Muscle layer of duodenum (tissue), 2 donors: ENCODE results near the gene SNX1.

Source experiments
- H3K27ac ChIP-seq: one replicate; pipeline ENCODE4 v1.7.0; 2013; ENCODE audit warnings: mild to moderate bottlenecking, low read length
- H3K27me3 ChIP-seq: one replicate; pipeline ENCODE4 v1.7.0; 2013; ENCODE audit warnings: low read depth, mild to moderate bottlenecking, control low read depth, low read length
- H3K36me3 ChIP-seq, 2 donors: one replicate each; pipeline ENCODE4 v1.7.0; 2013; ENCODE audit warnings: low read length in 2 of 2, control low read depth in 1 of 2, mild to moderate bottlenecking in 1 of 2; ENCODE audit not compliant: insufficient read depth in 2 of 2, control insufficient read depth in 1 of 2
- H3K4me1 ChIP-seq, 2 donors: one replicate each; pipeline ENCODE4 v1.7.0; 2013; ENCODE audit warnings: low read length in 2 of 2, mild to moderate bottlenecking in 2 of 2, control low read depth in 1 of 2, moderate library complexity in 1 of 2; ENCODE audit not compliant: insufficient read depth in 2 of 2, control insufficient read depth in 1 of 2
- H3K4me3 ChIP-seq, 2 donors: one replicate each; pipeline ENCODE4 v1.7.0; 2013; ENCODE audit warnings: low read length in 2 of 2, low read depth in 1 of 2, mild to moderate bottlenecking in 1 of 2
- H3K9me3 ChIP-seq, 2 donors: one replicate each; pipeline ENCODE4 v1.7.0; 2013; ENCODE audit warnings: low read length in 2 of 2, control low read depth in 1 of 2, mild to moderate bottlenecking in 1 of 2; ENCODE audit not compliant: control insufficient read depth in 1 of 2
- donor health status: healthy.

Gene SNX1

DNA sequence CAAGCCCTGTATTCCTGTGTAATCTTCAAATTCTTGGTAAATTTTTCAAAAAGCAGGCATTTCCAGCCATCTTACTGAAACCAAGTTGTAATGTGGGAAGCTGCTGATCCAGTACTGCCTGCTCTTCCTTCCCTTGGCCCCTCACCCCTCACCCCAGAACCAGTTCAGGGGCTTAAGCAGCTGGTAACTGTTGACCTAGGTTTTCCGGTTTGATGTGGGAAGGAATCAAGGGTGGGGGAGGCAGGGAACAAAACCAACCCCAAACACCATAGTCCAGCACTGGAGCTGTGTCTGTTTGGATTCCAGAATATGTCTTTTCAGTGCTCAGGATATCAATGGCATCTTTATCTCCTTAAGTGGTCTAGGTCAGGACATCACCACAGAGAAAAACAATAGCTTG is 26.7 kb downstream of the SNX1 start:
- Histone ChIP-seq H3K27me3 (no peaks in the 10 kb centered on the region), H3K27ac (no peak overlapping the region)

GRCh38 chr15:64122936-64123351 is 27.2 kb downstream of the SNX1 start:
- Histone ChIP-seq H3K9me3 (no peaks in the 10 kb centered on the region), H3K4me3 (no peak overlapping the region), H3K4me1 (no peaks in the 10 kb centered on the region), H3K36me3 (peaks cover 75 to 86% of the 10 kb centered on the region in 2 donors), H3K27ac (no peak overlapping the region), H3K27me3 (no peaks in the 10 kb centered on the region)

More for the DNA sequence above, 26.7 kb downstream of the SNX1 start:
- peaks cover 74 to 86% of the 10 kb centered on the region in 2 donors for H3K36me3 ChIP-seq
- no peaks in the 10 kb centered on the region for H3K9me3 ChIP-seq
- no peaks in the 10 kb centered on the region for H3K4me1 ChIP-seq
- H3K4me3 ChIP-seq, result no peak overlapping the region

DNA sequence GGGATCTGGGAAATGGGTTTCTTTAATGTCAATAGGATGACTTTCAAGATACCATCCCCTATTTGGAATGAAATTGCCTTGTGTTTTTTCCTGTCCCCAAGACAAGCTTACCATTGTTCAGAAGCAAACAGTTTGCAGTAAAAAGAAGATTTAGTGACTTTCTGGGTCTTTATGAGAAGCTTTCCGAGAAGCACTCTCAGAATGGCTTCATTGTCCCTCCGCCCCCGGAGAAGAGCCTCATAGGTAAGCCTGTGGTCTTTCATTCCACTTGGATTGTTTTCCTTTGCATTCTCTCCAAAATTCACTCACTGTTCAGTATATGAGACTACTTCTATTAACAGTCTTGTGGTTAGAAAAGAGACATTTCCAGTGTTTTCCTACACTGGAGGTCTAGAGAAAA is 30.2 kb downstream of the SNX1 start:
- Histone ChIP-seq H3K4me3 (no peak overlapping the region), H3K36me3 (peaks cover 79 to 84% of the 10 kb centered on the region in 2 donors), H3K27ac (no peak overlapping the region), H3K9me3 (no peaks in the 10 kb centered on the region), H3K4me1 (no peaks in the 10 kb centered on the region), H3K27me3 (no peaks in the 10 kb centered on the region)

DNA sequence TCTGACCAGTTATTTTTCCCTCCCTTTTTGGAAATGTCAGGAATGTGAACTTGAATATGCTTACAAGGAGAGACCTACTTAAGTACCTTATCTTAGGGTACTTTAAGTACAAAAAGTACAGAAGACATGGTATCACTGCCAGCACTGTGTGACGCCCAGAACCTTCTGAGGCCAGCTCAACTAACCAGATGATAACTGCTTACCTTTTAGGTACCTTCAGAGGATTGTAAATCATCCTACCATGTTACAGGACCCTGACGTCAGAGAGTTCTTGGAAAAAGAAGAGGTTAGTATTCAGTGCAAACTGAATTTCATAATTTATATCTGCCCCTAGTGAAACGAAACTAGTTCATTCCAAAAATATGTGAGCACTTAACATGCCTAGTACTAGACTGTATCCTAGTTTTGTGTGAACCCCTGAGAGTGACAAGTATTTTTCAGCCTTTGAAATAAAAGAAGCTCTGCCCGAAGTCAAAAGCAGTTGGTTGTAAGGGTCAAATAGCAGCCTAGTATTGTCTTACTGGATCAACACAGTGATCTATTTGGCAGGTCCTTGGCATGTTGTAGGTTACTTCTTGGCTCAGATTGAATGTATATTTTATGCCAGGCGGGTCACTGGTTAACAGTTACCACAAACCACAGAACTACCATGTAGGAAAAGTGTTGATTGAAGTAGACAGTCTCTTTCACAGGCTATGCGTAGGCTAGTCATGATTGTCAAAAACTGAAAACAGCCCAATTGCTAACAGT is 31.9 kb downstream of the SNX1 start:
- peaks cover 80 to 87% of the 10 kb centered on the region in 2 donors for H3K36me3 ChIP-seq
- H3K4me3 ChIP-seq, result no peak overlapping the region
- H3K4me1 ChIP-seq, result no peaks in the 10 kb centered on the region
- H3K27ac ChIP-seq, result no peak overlapping the region
- H3K27me3 ChIP-seq, result no peaks in the 10 kb centered on the region
- H3K9me3 ChIP-seq, result no peaks in the 10 kb centered on the region

DNA sequence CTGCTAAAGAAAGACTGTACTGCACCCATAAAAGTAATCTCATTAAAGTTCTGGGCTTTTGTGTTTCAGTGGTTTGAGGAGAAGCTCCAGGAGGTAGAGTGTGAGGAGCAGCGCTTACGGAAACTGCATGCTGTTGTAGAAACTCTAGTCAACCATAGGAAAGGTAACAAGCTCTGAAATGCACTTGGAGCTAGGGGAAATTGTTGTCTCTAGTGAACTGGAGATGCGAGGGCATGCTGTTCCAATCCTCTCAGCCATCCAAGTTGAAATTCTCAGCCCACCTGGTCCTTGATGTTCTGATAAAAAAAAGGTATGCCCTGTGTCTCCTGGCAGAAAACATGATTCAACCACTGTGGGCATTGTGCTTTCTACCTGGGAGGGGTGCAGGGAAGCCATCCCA is 34.4 kb downstream of the SNX1 start:
- H3K9me3 ChIP-seq, result no peaks in the 10 kb centered on the region
- no peaks in the 10 kb centered on the region for H3K27me3 ChIP-seq
- peaks cover 72 to 91% of the 10 kb centered on the region in 2 donors for H3K36me3 ChIP-seq
- no peak overlapping the region for H3K27ac ChIP-seq
- no peak overlapping the region for H3K4me3 ChIP-seq
- H3K4me1 ChIP-seq, result peaks cover 0 to 10% of the 10 kb centered on the region in 2 donors

DNA sequence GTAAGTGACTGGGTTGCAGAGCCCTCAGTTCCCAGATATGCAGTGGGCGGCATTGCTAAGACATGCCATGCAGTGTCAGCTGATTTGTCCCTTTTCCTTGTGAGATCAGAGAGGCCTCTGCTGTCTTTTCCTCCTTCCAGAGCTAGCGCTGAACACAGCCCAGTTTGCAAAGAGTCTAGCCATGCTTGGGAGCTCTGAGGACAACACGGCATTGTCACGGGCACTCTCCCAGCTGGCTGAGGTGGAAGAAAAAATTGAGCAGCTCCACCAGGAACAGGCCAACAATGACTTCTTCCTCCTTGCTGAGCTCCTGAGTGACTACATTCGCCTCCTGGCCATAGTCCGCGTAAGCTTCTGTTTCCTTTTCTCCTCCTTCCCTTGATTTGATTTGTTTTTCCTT is 35.8 kb downstream of the SNX1 start:
- Histone ChIP-seq H3K4me1 (peaks cover 0 to 10% of the 10 kb centered on the region in 2 donors), H3K27me3 (no peaks in the 10 kb centered on the region), H3K36me3 (peaks cover 72 to 94% of the 10 kb centered on the region in 2 donors), H3K4me3 (no peak overlapping the region), H3K9me3 (no peaks in the 10 kb centered on the region), H3K27ac (no peak overlapping the region)

- Histone ChIP-seq H3K4me3 (no peak overlapping the region), H3K27ac (no peak overlapping the region), H3K9me3 (no peaks in the 10 kb centered on the region), H3K4me1 (peaks cover 0 to 10% of the 10 kb centered on the region in 2 donors), H3K27me3 (no peaks in the 10 kb centered on the region), H3K36me3 (peaks cover 74 to 94% of the 10 kb centered on the region in 2 donors)
Observed at GRCh38 chr15:64132217-64132616, 36.4 kb downstream of the SNX1 start.

- peaks cover 72 to 93% of the 10 kb centered on the region in 2 donors for H3K36me3 ChIP-seq
- no peak overlapping the region for H3K27ac ChIP-seq
- H3K4me1 ChIP-seq, result peaks cover 0 to 10% of the 10 kb centered on the region in 2 donors
- no peaks in the 10 kb centered on the region for H3K9me3 ChIP-seq
- H3K4me3 ChIP-seq, result no peak overlapping the region
- no peaks in the 10 kb centered on the region for H3K27me3 ChIP-seq
Observed at GRCh38 chr15:64133623-64134344, 38.0 kb downstream of the SNX1 start.

GRCh38 chr15:64134345-64134829 is 38.6 kb downstream of the SNX1 start:
- H3K36me3 ChIP-seq, result peaks cover 69 to 91% of the 10 kb centered on the region in 2 donors
- no peaks in the 10 kb centered on the region for H3K27me3 ChIP-seq
- H3K4me3 ChIP-seq, result no peak overlapping the region
- no peak overlapping the region for H3K27ac ChIP-seq
- H3K9me3 ChIP-seq, result no peaks in the 10 kb centered on the region
- H3K4me1 ChIP-seq, result peaks cover 0 to 10% of the 10 kb centered on the region in 2 donors

- no peaks in the 10 kb centered on the region for H3K9me3 ChIP-seq
- peaks cover 0 to 10% of the 10 kb centered on the region in 2 donors for H3K4me1 ChIP-seq
- no peaks in the 10 kb centered on the region for H3K27me3 ChIP-seq
- H3K36me3 ChIP-seq, result peaks cover 52 to 72% of the 10 kb centered on the region in 2 donors
- H3K4me3 ChIP-seq, result no peak overlapping the region
- H3K27ac ChIP-seq, result no peak overlapping the region
Observed at GRCh38 chr15:64136347-64136746, 40.6 kb downstream of the SNX1 start.

DNA sequence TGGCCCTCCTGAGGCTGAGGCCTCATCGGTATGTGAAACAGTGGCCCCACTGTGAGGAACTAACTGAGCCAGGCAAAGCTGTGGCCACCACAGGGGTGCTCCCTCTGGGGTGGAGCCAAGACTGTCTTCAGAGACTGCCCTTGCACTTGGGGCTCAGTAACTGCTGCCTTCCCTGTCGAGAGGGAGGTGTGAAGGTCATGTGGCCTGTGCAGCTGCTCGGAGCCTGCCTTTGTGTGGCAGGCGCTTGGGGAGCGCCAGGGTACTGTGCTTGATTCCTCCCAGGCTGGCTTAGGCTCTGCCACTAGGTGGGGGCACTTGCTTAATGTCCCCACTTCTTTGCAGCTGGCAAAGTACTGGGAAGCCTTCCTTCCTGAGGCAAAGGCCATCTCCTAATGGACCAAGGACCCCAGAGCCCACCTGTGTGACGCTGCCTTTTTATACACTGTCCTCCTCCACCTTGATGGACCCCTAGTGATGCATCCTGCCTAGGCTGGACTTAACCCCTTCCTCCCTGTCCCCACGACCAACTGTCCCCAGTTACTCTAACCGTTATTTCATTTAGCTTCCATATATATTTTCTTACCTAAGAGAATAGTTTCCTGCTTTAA is 41.5 kb downstream of the SNX1 start:
- Histone ChIP-seq H3K4me1 (peaks cover 0 to 10% of the 10 kb centered on the region in 2 donors), H3K27me3 (no peaks in the 10 kb centered on the region), H3K36me3 (peaks cover 42 to 72% of the 10 kb centered on the region in 2 donors), H3K9me3 (no peaks in the 10 kb centered on the region), H3K27ac (no peak overlapping the region), H3K4me3 (no peak overlapping the region)
